ENCODE measurements around the gene MXI1. TPM values are rescaled to one million over a fixed set of nuclear protein-coding genes. Genes with fewer than 3 reads are reported as not detected.

Gene MXI1
- total RNA-seq, 1 donor from 2014 or later = 23.5 TPM

DNA sequence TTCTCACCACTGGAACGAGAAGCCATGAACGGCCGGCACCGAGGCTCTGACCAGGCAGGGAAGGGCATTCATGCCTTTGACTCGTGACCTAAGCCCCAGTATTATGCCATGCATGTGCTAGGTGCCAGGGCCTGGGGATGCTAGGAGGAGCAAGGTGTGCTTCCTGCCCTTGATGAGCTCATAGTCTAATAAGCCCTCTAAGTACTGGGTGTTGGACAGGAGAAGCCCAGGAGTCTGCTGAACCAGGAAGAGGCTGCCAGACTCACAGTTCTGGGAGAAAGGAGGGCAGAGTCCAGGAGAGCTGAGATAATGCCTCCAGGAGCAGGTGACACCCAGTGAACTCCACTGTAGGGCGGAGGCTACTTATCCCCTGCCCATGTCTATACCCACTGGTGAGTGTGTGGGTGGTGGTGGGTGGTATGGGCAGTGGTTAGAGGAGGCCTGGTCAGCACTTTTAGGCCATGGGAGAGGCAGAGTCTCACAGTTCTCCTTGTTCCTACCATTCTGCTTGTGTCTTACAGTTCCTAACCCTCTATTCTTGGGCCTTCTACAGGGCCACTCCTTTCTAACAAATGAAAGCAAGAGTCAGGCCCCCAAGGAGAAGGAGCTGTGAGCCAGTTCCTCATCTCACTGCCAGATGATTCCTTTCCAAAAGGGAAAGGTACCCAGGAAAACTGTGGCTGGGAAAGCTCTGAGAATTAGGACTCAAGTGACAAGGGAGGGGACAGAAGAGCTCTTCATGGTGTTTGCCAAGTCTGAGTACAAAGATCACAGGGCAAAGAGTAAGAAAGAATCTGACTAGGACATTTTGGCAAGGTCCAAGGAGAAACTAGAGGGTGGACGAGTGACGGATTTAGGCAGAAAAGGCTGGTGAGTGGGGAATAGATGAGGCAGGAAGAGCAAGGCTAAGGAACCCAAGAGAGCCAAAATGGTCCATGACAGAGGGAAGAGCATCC lies 3.6 kb upstream of the MXI1 start:
- TF ChIP-seq, protein P1, sequence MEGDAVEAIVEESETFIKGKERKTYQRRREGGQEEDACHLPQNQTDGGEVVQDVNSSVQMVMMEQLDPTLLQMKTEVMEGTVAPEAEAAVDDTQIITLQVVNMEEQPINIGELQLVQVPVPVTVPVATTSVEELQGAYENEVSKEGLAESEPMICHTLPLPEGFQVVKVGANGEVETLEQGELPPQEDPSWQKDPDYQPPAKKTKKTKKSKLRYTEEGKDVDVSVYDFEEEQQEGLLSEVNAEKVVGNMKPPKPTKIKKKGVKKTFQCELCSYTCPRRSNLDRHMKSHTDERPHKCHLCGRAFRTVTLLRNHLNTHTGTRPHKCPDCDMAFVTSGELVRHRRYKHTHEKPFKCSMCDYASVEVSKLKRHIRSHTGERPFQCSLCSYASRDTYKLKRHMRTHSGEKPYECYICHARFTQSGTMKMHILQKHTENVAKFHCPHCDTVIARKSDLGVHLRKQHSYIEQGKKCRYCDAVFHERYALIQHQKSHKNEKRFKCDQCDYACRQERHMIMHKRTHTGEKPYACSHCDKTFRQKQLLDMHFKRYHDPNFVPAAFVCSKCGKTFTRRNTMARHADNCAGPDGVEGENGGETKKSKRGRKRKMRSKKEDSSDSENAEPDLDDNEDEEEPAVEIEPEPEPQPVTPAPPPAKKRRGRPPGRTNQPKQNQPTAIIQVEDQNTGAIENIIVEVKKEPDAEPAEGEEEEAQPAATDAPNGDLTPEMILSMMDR (IDR thresholded peaks at IDR 0.05) = no peak
- TF ChIP-seq EZH2 (IDR thresholded peaks at IDR 0.05) (no peak), EZH2phosphoT487 (IDR thresholded peaks at IDR 0.05) (no peak)
- peaks cover 64% of the 10 kb centered on the region for H3K27me3 ChIP-seq
- H3K36me3 ChIP-seq = no peaks in the 10 kb centered on the region
- peaks cover 20% of the 10 kb centered on the region for H3K4me1 ChIP-seq
- no peak overlapping the region for H3K27ac Mint-ChIP-seq
- H3F3A ChIP-seq (ENCODE audit: low read depth) = peaks cover 23% of the 10 kb centered on the region
- no peak overlapping the region for H3K4me3 Mint-ChIP-seq
- H3K4me3 ChIP-seq = no peak overlapping the region
- H3K36me3 Mint-ChIP-seq = no peaks in the 10 kb centered on the region
- no peak overlapping the region for H2AFZ ChIP-seq (replicated peaks)
- no peaks in the 10 kb centered on the region for H3K79me2 ChIP-seq (ENCODE audit: low read depth)
- H3K4me1 Mint-ChIP-seq = peaks cover 26% of the 10 kb centered on the region
- no peaks in the 10 kb centered on the region for H3K9me3 Mint-ChIP-seq
- peaks cover 12% of the 10 kb centered on the region for H3K27me3 Mint-ChIP-seq (ENCODE audit: insufficient read depth, low read depth)
- DNase-seq (ENCODE audit: low spot score) = no peak
- H3K27ac ChIP-seq = no peak overlapping the region
- no peak overlapping the region for H3K9ac ChIP-seq
- H3K9me3 ChIP-seq (ENCODE audit: low read depth) = no peaks in the 10 kb centered on the region
- no peak overlapping the region for H3K4me2 ChIP-seq
- H4K20me1 ChIP-seq (ENCODE audit: low read depth) = no peaks in the 10 kb centered on the region

DNA sequence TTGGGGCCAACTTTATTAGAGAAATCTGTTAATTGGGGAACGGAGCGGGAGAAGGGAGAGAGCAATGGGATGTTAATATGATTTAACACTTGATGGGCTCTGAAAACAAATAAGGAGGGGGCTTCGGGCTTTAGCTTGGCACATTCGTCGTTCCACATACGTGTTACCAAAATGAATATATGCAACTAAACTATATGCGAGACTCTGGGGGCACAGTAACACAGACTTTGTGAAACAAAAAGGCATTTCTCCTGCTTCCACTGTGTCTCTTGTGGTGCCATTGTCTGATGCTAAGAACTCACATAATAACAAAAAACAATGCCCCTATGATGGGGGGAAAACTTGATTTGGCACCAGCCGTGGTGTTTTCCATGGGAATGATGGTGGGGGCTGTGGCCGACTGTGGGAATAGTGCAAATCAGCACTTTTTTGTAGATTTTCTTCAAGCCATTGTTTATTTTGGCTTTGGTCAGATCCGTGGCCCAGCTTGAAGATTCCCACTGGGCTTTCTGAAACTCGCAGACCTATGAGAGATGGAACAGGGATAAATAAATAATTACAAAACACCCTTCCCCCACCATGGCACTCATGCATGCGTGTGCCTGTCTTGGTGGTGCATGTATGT lies 2.2 kb upstream of the MXI1 start:
- Histone ChIP-seq H2AFZ (replicated peaks) (no peak overlapping the region), H3K9ac (no peak overlapping the region), H3K4me2 (peak overlapping the region; percentile 20), H3K4me3 (no peak overlapping the region), H3K36me3 (no peaks in the 10 kb centered on the region), H3K27me3 (peaks cover 65% of the 10 kb centered on the region), H3K4me1 (peaks cover 20% of the 10 kb centered on the region), H3K79me2 (ENCODE audit: low read depth) (no peaks in the 10 kb centered on the region), H4K20me1 (ENCODE audit: low read depth) (peaks cover 2% of the 10 kb centered on the region), H3K9me3 (ENCODE audit: low read depth) (no peaks in the 10 kb centered on the region), H3K27ac (no peak overlapping the region), H3F3A (ENCODE audit: low read depth) (peaks cover 31% of the 10 kb centered on the region)
- TF ChIP-seq, protein P1 (IDR thresholded peaks at IDR 0.05) = no peak
- TF ChIP-seq EZH2phosphoT487 (IDR thresholded peaks at IDR 0.05) (no peak), EZH2 (IDR thresholded peaks at IDR 0.05) (no peak)
- Mint-ChIP-seq H3K4me1 (peaks cover 26% of the 10 kb centered on the region), H3K27me3 (ENCODE audit: insufficient read depth, low read depth) (peaks cover 17% of the 10 kb centered on the region), H3K36me3 (no peaks in the 10 kb centered on the region), H3K9me3 (no peaks in the 10 kb centered on the region), H3K27ac (peak overlapping the region; percentile 65), H3K4me3 (peak overlapping the region; percentile 24)
- no peak for DNase-seq (ENCODE audit: low spot score)

DNA sequence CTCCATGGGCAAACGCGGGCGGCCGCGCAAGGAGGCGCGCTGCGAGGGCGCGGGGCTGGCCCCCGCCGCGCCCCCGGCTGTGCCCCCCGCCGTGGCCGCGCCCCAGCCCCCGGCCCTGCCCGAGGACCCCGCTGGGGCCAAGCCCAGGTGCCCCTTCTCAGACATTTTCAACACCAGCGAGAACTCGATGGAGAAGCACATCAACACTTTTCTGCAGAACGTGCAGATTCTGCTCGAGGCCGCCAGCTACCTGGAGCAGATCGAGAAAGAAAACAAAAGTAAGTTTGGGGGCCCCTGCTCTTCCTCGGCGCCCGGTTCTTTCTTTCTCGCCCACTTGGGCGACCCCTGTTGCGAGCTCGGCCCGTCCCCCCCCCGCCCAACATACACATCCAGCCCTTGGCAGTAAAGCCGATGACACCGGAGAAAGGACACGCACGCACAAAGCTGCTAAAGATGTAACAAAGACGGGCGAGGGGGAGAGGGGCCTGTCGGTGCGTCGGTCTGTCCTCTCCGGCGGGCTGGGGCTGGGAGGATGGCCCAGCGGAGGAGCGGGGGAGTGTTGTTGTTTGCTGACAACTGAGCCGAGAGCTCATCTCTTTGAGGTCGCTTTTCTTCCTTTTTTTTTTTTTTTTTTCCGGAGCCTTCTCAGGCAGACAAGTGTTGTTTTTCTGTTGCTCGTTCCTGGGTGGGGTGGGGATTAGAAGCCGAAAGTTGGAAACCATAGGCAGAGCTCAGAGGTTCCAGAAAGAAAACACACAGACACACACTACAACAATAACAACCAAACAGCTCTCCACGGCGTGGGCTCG lies 604 bp downstream of the MXI1 start:
- no peaks in the 10 kb centered on the region for H3K79me2 ChIP-seq (ENCODE audit: low read depth)
- Mint-ChIP-seq H3K4me1 (peaks cover 42% of the 10 kb centered on the region), H3K4me3 (peak overlapping the region; percentile 99), H3K9me3 (no peaks in the 10 kb centered on the region), H3K36me3 (no peaks in the 10 kb centered on the region), H3K27me3 (ENCODE audit: insufficient read depth, low read depth) (peaks cover 23% of the 10 kb centered on the region), H3K27ac (peak overlapping the region; percentile 91)
- H3K9me3 ChIP-seq (ENCODE audit: low read depth) = no peaks in the 10 kb centered on the region
- peak; percentile 81 for DNase-seq (ENCODE audit: low spot score)
- no peak overlapping the region for H3K27ac ChIP-seq
- H3F3A ChIP-seq (ENCODE audit: low read depth) = peaks cover 31% of the 10 kb centered on the region
- H3K4me2 ChIP-seq = peak overlapping the region; percentile 97
- H4K20me1 ChIP-seq (ENCODE audit: low read depth) = peaks cover 30% of the 10 kb centered on the region
- H3K9ac ChIP-seq = no peak overlapping the region
- H3K4me1 ChIP-seq = peaks cover 25% of the 10 kb centered on the region
- H3K27me3 ChIP-seq = peaks cover 86% of the 10 kb centered on the region
- no peaks in the 10 kb centered on the region for H3K36me3 ChIP-seq
- peak overlapping the region; percentile 84 for H3K4me3 ChIP-seq
- H2AFZ ChIP-seq (replicated peaks) = peak overlapping the region; percentile 87
- TF ChIP-seq EZH2 (IDR thresholded peaks at IDR 0.05) (no peak), EZH2phosphoT487 (IDR thresholded peaks at IDR 0.05) (no peak)
- TF ChIP-seq, protein P1 (IDR thresholded peaks at IDR 0.05) = no peak
